ENCODE results near the gene FAM180B.

DNA sequence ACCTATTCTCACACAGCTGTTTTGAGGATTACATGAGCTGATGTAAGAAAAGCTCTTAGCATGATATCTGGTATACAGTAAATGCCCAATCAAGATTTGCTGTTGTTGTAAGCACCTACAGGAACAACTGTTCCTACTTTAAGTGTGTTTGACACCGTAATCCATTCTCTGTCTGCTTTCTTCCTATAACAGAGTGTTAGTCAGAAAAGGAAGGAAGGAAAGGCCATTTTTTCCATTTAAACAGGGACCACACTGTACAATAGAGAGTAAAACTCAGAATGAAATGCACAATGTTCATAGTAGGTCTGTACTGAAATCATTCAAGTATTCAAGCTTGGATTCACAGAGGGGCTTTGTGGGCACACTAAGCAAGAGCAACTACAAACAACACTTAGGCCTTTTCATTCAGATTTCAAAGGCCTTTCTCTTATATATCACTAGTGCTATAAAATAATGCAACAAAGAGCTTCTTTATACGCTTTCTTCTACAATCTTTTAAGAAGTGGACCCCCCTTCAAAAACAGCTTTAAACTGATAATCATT lies 34.4 kb downstream of the FAM180B start:
- TF ChIP-seq EZH2 (IDR thresholded peaks at IDR 0.05; ENCODE audit: borderline replicate concordance, insufficient read depth, low read length, poor library complexity, severe bottlenecking) (no peak), RAD21 (conservative IDR thresholded peaks at IDR 0.05) (no peak)
- TF ChIP-seq, protein P1, sequence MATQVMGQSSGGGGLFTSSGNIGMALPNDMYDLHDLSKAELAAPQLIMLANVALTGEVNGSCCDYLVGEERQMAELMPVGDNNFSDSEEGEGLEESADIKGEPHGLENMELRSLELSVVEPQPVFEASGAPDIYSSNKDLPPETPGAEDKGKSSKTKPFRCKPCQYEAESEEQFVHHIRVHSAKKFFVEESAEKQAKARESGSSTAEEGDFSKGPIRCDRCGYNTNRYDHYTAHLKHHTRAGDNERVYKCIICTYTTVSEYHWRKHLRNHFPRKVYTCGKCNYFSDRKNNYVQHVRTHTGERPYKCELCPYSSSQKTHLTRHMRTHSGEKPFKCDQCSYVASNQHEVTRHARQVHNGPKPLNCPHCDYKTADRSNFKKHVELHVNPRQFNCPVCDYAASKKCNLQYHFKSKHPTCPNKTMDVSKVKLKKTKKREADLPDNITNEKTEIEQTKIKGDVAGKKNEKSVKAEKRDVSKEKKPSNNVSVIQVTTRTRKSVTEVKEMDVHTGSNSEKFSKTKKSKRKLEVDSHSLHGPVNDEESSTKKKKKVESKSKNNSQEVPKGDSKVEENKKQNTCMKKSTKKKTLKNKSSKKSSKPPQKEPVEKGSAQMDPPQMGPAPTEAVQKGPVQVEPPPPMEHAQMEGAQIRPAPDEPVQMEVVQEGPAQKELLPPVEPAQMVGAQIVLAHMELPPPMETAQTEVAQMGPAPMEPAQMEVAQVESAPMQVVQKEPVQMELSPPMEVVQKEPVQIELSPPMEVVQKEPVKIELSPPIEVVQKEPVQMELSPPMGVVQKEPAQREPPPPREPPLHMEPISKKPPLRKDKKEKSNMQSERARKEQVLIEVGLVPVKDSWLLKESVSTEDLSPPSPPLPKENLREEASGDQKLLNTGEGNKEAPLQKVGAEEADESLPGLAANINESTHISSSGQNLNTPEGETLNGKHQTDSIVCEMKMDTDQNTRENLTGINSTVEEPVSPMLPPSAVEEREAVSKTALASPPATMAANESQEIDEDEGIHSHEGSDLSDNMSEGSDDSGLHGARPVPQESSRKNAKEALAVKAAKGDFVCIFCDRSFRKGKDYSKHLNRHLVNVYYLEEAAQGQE (IDR thresholded peaks at IDR 0.05; ENCODE audit: borderline replicate concordance), result no peak
